GM12865 (cell line): Measurements from ENCODE around the gene WDR87.
A peak's percentile ranks its signal among the peaks of the same experiment; 100 is the strongest.

ENCODE experiments used
- DNase-seq: peaks from one replicate; pipeline ENCODE4 v3.0.0; 2010; ENCODE audit warnings: low read depth
- H3K4me3 ChIP-seq: 2 replicates; pipeline ENCODE4 v1.5.1; 2011; ENCODE audit warnings: mild to moderate bottlenecking, low read depth, low read length, control low read depth
- TF ChIP-seq, protein P1 (sequence below): IDR thresholded peaks from 2 replicates; pipeline ENCODE4 v1.5.1; 2011; ENCODE audit warnings: low read length, control low read depth, low read depth, inconsistent platforms; ENCODE audit not compliant: insufficient read depth; ENCODE audit errors: missing control alignments

WDR87 gene

DNA sequence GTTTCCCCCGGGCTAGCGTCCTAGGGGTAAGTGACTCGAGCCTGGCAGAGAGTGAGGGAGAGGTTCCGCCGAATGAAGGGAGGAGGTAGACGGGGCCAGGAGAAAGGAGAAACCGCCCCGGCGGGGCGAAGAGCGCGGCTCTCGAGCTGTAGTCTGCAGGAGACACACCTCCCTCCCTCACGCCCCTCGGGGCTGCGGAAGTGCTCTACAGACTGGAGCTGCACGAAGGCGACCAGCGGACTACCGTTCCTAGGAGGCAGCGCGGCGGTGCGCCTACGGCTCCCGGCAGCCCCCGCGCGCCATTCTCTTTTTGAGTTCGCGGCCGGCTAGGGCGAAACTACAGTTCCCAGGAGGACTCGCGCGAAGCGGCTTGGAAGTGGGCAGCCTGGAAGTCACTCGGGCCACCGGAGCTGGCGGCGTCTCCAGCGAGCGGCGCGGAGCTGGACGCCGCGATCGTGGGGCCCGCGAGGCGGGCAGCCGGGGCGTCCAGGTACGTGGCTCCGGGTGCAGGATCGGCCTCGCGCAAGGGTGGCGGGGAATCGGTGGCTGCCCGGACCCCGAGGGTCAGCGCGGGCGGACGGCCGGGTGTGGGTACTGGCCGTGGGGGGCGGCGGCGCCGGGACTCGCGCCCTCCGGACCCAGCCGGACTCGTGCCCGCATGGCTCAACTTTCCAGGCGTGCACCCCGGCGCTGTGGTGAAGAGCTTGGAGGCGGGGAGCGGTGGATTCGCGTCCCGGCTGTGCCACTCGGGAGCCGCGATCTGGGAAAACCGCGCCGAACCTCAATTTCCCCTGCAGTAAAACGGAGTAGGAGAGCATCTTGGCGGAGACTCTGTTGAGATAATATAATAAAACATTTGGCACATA is 708 bp upstream of the WDR87 start, which contains the start of gene SIPA1L3:
SIPA1L3 (plus strand) TSS at position 340 of the 866 bp plus-strand sequence. CDS start 174,358 bp downstream, outside the sequence.
- peak; percentile 98 for DNase-seq
- TF ChIP-seq, protein P1, sequence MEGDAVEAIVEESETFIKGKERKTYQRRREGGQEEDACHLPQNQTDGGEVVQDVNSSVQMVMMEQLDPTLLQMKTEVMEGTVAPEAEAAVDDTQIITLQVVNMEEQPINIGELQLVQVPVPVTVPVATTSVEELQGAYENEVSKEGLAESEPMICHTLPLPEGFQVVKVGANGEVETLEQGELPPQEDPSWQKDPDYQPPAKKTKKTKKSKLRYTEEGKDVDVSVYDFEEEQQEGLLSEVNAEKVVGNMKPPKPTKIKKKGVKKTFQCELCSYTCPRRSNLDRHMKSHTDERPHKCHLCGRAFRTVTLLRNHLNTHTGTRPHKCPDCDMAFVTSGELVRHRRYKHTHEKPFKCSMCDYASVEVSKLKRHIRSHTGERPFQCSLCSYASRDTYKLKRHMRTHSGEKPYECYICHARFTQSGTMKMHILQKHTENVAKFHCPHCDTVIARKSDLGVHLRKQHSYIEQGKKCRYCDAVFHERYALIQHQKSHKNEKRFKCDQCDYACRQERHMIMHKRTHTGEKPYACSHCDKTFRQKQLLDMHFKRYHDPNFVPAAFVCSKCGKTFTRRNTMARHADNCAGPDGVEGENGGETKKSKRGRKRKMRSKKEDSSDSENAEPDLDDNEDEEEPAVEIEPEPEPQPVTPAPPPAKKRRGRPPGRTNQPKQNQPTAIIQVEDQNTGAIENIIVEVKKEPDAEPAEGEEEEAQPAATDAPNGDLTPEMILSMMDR, result no peak
- peak within 1 kb of the TSS; percentile 90 for H3K4me3 ChIP-seq

DNA sequence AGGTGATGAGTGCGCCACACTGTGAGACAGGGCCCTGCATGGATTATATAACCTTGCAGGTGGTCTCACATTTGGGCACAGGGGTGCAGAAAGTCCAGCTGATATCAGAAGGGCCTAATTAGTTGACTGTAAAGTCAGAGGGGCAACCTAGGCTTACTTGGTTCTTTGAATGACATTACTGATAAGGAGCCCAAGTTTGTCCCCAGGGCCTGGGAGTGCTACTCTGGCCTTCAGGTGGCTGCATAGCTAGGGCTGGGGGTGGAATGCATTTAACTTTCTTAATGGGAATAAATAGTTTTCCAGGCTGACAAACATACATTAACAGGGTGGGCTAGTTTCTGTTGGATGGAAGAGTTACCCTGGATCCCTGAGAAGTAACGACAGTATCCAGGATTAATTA is 3.3 kb downstream of the WDR87 start:
- TF ChIP-seq, protein P1, result no peak
- DNase-seq, result no peak

DNA sequence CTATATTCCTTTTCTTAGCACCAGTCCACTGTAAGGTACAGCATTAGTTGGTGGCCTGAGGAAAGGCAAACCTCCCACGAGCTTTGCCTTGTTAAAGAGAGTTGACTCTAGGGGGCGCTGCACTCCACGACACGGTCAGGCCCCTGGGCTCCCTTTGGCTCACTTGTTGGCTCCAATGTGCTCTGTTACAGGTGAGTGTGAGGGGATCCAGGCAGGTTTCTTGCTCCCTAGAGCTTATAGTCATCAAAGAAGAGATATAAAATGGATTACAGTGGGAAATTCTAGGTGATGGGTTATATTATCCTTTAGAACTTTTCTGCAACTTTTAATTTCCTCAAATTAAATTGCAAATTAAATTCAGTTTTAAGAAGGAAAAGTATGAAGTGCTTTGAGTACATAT is 3.7 kb downstream of the WDR87 start:
- peak; percentile 90 for DNase-seq
- no peak overlapping the region for H3K4me3 ChIP-seq
- TF ChIP-seq, protein P1, result peak; percentile 83

More for the DNA sequence above, 3.3 kb downstream of the WDR87 start:
- no peak overlapping the region for H3K4me3 ChIP-seq

DNA sequence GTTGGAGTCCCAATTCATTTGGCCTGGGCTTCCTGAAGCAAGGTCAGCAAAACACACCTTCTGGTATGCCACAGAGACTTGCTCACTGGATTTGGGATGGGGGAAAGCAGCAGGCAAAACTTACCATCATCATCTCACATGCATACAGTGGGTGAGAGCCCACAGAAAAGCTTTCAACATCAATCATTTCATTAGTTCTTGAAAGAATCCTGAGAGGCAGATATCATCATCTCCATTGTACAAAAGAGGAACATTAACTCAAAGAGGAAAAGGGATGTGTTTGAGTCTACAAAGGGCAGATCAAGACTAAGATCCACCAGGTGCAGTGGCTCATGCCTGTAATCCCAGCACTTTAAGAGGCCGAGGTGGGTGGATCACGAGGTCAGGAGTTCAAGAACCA is 6.4 kb downstream of the WDR87 start:
- no peak for DNase-seq
- TF ChIP-seq, protein P1, result no peak
- no peak overlapping the region for H3K4me3 ChIP-seq

DNA sequence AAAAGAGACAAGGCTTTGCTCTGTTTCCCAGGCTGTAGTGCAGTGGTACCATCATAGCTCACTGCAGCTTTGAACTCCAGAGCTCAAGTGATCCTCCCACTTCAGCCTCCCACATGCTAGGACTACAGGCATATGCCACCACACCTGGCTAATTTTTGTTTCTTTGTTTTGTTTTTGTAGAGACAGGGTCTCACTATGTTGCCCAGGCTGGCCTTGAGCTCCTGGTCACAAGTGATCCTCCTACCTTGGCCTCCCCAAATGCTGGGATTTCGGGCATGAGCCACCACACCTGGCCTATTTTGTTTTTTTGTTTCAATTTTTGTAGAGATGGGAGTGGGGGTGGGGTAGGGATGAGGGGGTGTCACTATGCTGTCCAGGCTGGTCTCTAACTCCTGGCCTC is 6.9 kb downstream of the WDR87 start:
- no peak overlapping the region for H3K4me3 ChIP-seq
- no peak for DNase-seq
- TF ChIP-seq, protein P1, result no peak

DNA sequence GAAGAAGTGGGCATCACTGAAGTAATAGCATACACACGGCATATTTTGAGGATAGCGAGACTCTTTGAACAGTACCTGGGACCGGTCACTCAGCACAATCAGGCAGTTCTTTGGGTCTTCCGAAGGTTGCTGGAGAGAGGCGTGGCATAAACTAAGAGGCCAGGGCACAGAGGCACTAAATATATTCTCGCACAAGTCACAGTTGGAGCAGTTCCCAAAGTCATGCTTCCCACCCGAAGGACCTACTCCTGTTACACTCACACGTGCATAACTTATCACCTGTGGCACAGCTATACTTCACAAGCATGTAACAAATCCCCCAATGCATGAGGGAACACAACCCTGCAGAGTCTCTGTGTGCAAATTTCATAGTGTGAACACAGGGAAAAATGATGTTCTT is 10.2 kb downstream of the WDR87 start:
- no peak overlapping the region for H3K4me3 ChIP-seq
- TF ChIP-seq, protein P1, result no peak
- DNase-seq, result no peak
